GM13977 (cell line): ENCODE measurements around the gene TPP1.
A peak's percentile ranks its signal among the peaks of the same experiment; 100 is the strongest.

Experiments used
- DNase-seq: peaks from one replicate; pipeline ENCODE4 v3.0.0; 2012; ENCODE audit warnings: low spot score
- CTCF ChIP-seq: IDR thresholded peaks from 2 replicates; pipeline ENCODE4 v1.5.1; 2012; ENCODE audit warnings: mild to moderate bottlenecking, control low read depth; ENCODE audit not compliant: insufficient read depth; ENCODE audit errors: extremely low read depth, missing control alignments
- in situ Hi-C: fragments of 300-500 bp; cut with MboI; formaldehyde crosslinking; loops from one replicate; pipeline ENCODE4 v1.12.0; 2022; ENCODE audit warnings: low sequenced_read_pairs, low pct_unique_long_range_greater_than_20kb, mixed read lengths, inconsistent platforms; ENCODE audit not compliant: unreplicated experiment

Gene TPP1

GRCh38 chr11:6629892-6630631, 10.8 kb upstream of the TPP1 start:
- no peak for DNase-seq
- TF ChIP-seq CTCF: no peak
- in situ Hi-C loops: no loop called here

GRCh38 chr11:6629573-6629891, 10.3 kb upstream of the TPP1 start:
- DNase-seq: no peak
- TF ChIP-seq CTCF: no peak
- in situ Hi-C loops: no loop called here

GRCh38 chr11:6628526-6628925, 9.3 kb upstream of the TPP1 start:
- in situ Hi-C loops: no loop called here
- DNase-seq: no peak
- TF ChIP-seq CTCF: no peak

GRCh38 chr11:6627762-6628241, 8.6 kb upstream of the TPP1 start:
- in situ Hi-C loops: no loop called here
- TF ChIP-seq CTCF: no peak
- peak; percentile 86 for DNase-seq

- no peak for TF ChIP-seq CTCF
- DNase-seq: no peak
- in situ Hi-C loops: no loop called here
These were observed 7.9 kb upstream of the TPP1 start for GRCh38 chr11:6626971-6627761.

- no peak for TF ChIP-seq CTCF
- in situ Hi-C loops: no loop called here
- DNase-seq: no peak
These were observed 6.7 kb upstream of the TPP1 start for GRCh38 chr11:6625832-6626420.
